Fibroblast of lung (primary cell): ENCODE data around the gene TRAPPC3L. TPM values are rescaled to one million over a fixed set of nuclear protein-coding genes. Genes with fewer than 3 reads are reported as not detected.

Experiments used
- DNase-seq, 2 donors: peaks; one replicate each; pipeline versions ENCODE4 v3.0.0 to v3.0.0-alpha.2; 2010; ENCODE audit warnings: low read depth in 2 of 2
- H2AFZ ChIP-seq: 2 replicates; pipeline ENCODE4 v1.5.1; 2012; ENCODE audit warnings: low read length, control low read depth, inconsistent platforms
- H3K27ac ChIP-seq: 2 replicates; pipeline ENCODE4 v1.5.1; 2011; ENCODE audit warnings: low read length, control low read depth; ENCODE audit not compliant: insufficient read depth
- H3K27me3 ChIP-seq: 2 replicates; pipeline ENCODE4 v1.5.1; 2011; ENCODE audit warnings: mild to moderate bottlenecking, low read length; ENCODE audit not compliant: control insufficient read depth, insufficient read depth
- H3K36me3 ChIP-seq: 2 replicates; pipeline ENCODE4 v1.5.1; 2011; ENCODE audit warnings: low read length; ENCODE audit not compliant: control insufficient read depth, insufficient read depth
- H3K4me1 ChIP-seq: 2 replicates; pipeline ENCODE4 v1.5.1; 2011; ENCODE audit warnings: low read length; ENCODE audit not compliant: control insufficient read depth, insufficient read depth; ENCODE audit errors: extremely low read depth
- H3K4me2 ChIP-seq: 2 replicates; pipeline ENCODE4 v1.5.1; 2011; ENCODE audit warnings: low read length, control low read depth; ENCODE audit not compliant: insufficient read depth; ENCODE audit errors: extremely low read depth
- H3K4me3 ChIP-seq, 4 experiments: fragments of 200-600 bp in 1 of 4; sonication (generic) in 1 of 4; replicated peaks in 1 of 4; 2 replicates each; pipeline ENCODE4 v1.5.1; 2011 to 2016; ENCODE audit warnings: low read length in 4 of 4, low read depth in 3 of 4, mild to moderate bottlenecking in 3 of 4, control low read depth in 2 of 4, inconsistent platforms in 1 of 4, mixed read lengths in 1 of 4; ENCODE audit not compliant: insufficient read depth in 1 of 4; ENCODE audit errors: control extremely low read depth in 1 of 4
- H3K79me2 ChIP-seq: 2 replicates; pipeline ENCODE4 v1.5.1; 2012; ENCODE audit warnings: mild to moderate bottlenecking, low read length, inconsistent platforms; ENCODE audit not compliant: control insufficient read depth, insufficient read depth
- H3K9ac ChIP-seq: 2 replicates; pipeline ENCODE4 v1.5.1; 2011; ENCODE audit warnings: mild to moderate bottlenecking, low read length, control low read depth; ENCODE audit not compliant: insufficient read depth
- H3K9me3 ChIP-seq: 2 replicates; pipeline ENCODE4 v1.5.1; 2012; ENCODE audit warnings: low read depth, low read length; ENCODE audit not compliant: control insufficient read depth, insufficient read depth
- H4K20me1 ChIP-seq: 2 replicates; pipeline ENCODE4 v1.5.1; 2011; ENCODE audit warnings: low read length; ENCODE audit not compliant: control insufficient read depth, insufficient read depth; ENCODE audit errors: extremely low read depth
- EZH2 ChIP-seq: IDR thresholded peaks from 2 replicates; pipeline ENCODE4 v1.5.1; 2012; ENCODE audit warnings: low read length, control low read depth, mild to moderate bottlenecking; ENCODE audit errors: missing control alignments
- polyA plus RNA-seq, 2 donors: library from polyadenylated mRNA; depleted of rRNA in 1 of 2; stranded (reverse) in 1 of 2; unstranded in 1 of 2; fragments of >200 nt; gene quantifications; 2 replicates each; pipeline ENCODE4 v1.2.1, GENCODE V29; 2011 to 2012; ENCODE audit warnings: missing spikeins in 1 of 2
- total RNA-seq: library from RNA; depleted of rRNA; stranded (reverse); fragments of >200 nt; gene quantifications from 2 replicates; pipeline ENCODE4 v1.2.1, GENCODE V29; 2014
- TF ChIP-seq, protein P1 (sequence below), 2 donors: IDR thresholded peaks in 1 of 2; conservative IDR thresholded peaks in 1 of 2; 1 replicate in 1 of 2; 2 replicates in 1 of 2; pipeline ENCODE4 v1.5.1; 2011 to 2012; ENCODE audit warnings: low read length in 2 of 2, control low read depth in 1 of 2, inconsistent platforms in 1 of 2, low read depth in 1 of 2, mild to moderate bottlenecking in 1 of 2

The TRAPPC3L gene
- total and polyA plus RNA-seq, 2 donors (not counting 1 experiment from before 2014, with no cell fraction given), result under 0.01 to 0.05 TPM

GRCh38 chr6:116475141-116475540 lies 70.3 kb downstream of the TRAPPC3L start:
- Histone ChIP-seq H2AFZ (no peak overlapping the region), H3K9me3 (no peaks in the 10 kb centered on the region), H3K79me2 (no peaks in the 10 kb centered on the region), H3K4me2 (no peak overlapping the region), H3K4me3 (no peak overlapping the region), H3K27me3 (no peaks in the 10 kb centered on the region), H3K9ac (no peak overlapping the region), H4K20me1 (no peaks in the 10 kb centered on the region), H3K36me3 (no peaks in the 10 kb centered on the region), H3K4me1 (no peaks in the 10 kb centered on the region), H3K27ac (no peak overlapping the region)
- TF ChIP-seq EZH2, result no peak
- TF ChIP-seq, protein P1, sequence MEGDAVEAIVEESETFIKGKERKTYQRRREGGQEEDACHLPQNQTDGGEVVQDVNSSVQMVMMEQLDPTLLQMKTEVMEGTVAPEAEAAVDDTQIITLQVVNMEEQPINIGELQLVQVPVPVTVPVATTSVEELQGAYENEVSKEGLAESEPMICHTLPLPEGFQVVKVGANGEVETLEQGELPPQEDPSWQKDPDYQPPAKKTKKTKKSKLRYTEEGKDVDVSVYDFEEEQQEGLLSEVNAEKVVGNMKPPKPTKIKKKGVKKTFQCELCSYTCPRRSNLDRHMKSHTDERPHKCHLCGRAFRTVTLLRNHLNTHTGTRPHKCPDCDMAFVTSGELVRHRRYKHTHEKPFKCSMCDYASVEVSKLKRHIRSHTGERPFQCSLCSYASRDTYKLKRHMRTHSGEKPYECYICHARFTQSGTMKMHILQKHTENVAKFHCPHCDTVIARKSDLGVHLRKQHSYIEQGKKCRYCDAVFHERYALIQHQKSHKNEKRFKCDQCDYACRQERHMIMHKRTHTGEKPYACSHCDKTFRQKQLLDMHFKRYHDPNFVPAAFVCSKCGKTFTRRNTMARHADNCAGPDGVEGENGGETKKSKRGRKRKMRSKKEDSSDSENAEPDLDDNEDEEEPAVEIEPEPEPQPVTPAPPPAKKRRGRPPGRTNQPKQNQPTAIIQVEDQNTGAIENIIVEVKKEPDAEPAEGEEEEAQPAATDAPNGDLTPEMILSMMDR (conservative IDR thresholded peaks at IDR 0.05 in 1 of 2, IDR thresholded peaks at IDR 0.05 in 1 of 2; ENCODE audit: low read depth in 1 of 2, low read length in 2 of 2), result no peak
- DNase-seq, result no peak

DNA sequence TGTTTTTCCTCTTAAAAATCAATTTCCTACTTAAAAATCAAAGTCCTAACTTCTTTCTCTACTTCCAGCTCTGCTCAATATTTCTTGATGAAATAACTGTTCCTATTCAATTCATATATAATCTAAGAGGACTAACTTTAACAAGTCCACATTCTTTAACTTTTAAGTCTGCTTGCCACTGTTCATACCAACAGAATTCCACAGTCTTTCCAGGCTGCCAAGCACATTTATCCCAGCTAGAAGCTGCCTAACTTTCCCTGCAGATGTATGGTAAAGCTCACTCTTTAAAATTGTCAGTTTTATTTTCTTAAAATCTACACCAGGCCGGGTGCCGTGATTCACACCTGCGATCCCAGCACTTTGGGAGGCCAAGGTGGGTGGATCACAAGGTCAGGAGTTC lies 72.8 kb downstream of the TRAPPC3L start:
- no peak for TF ChIP-seq EZH2
- TF ChIP-seq, protein P1 (conservative IDR thresholded peaks at IDR 0.05 in 1 of 2, IDR thresholded peaks at IDR 0.05 in 1 of 2; ENCODE audit: low read depth in 1 of 2, low read length in 2 of 2), result no peak
- Histone ChIP-seq H3K9me3 (no peaks in the 10 kb centered on the region), H3K79me2 (no peaks in the 10 kb centered on the region), H3K4me2 (no peak overlapping the region), H3K9ac (no peak overlapping the region), H3K27me3 (no peaks in the 10 kb centered on the region), H4K20me1 (no peaks in the 10 kb centered on the region), H3K36me3 (no peaks in the 10 kb centered on the region), H3K27ac (no peak overlapping the region), H3K4me1 (no peaks in the 10 kb centered on the region), H2AFZ (no peak overlapping the region), H3K4me3 (no peak overlapping the region)
- no peak for DNase-seq

GRCh38 chr6:116471531-116471930 lies 74.0 kb downstream of the TRAPPC3L start:
- Histone ChIP-seq H3K4me2 (no peak overlapping the region), H3K4me1 (no peaks in the 10 kb centered on the region), H3K27ac (no peak overlapping the region), H3K4me3 (no peak overlapping the region), H2AFZ (no peak overlapping the region), H3K27me3 (no peaks in the 10 kb centered on the region), H4K20me1 (no peaks in the 10 kb centered on the region), H3K9ac (no peak overlapping the region), H3K9me3 (no peaks in the 10 kb centered on the region), H3K36me3 (no peaks in the 10 kb centered on the region), H3K79me2 (no peaks in the 10 kb centered on the region)
- TF ChIP-seq, protein P1 (conservative IDR thresholded peaks at IDR 0.05 in 1 of 2, IDR thresholded peaks at IDR 0.05 in 1 of 2; ENCODE audit: low read depth in 1 of 2, low read length in 2 of 2), result no peak
- no peak for TF ChIP-seq EZH2
- DNase-seq, result no peak
